ENCODE results near the gene NUP85.
"Not testable (repeated sequence)": the region's sequence is repeated elsewhere in the genome, so short reads cannot be mapped to it uniquely, and the experiment has no call there.

NUP85 gene, protein sequence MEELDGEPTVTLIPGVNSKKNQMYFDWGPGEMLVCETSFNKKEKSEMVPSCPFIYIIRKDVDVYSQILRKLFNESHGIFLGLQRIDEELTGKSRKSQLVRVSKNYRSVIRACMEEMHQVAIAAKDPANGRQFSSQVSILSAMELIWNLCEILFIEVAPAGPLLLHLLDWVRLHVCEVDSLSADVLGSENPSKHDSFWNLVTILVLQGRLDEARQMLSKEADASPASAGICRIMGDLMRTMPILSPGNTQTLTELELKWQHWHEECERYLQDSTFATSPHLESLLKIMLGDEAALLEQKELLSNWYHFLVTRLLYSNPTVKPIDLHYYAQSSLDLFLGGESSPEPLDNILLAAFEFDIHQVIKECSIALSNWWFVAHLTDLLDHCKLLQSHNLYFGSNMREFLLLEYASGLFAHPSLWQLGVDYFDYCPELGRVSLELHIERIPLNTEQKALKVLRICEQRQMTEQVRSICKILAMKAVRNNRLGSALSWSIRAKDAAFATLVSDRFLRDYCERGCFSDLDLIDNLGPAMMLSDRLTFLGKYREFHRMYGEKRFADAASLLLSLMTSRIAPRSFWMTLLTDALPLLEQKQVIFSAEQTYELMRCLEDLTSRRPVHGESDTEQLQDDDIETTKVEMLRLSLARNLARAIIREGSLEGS

GRCh38 chr17:75205037-75205792 is at the start of gene NUP85:
Gene NUP85 (plus strand): TSS chr17:75205679. CDS start chr17:75205762, 83 bp downstream.
- DNase-seq (ENCODE audit: low read depth, low spot score) = peak; percentile 77

GRCh38 chr17:75158480-75158879 is 47.0 kb upstream of the NUP85 start:
- DNase-seq (ENCODE audit: low read depth, low spot score) = not testable (repeated sequence)

- DNase-seq (ENCODE audit: low read depth, low spot score) = no peak
These were observed 46.1 kb upstream of the NUP85 start for GRCh38 chr17:75159196-75160031.

- DNase-seq (ENCODE audit: low read depth, low spot score) = no peak
These were observed 45.3 kb upstream of the NUP85 start for GRCh38 chr17:75160211-75160610.

- DNase-seq (ENCODE audit: low read depth, low spot score) = no peak
These were observed 42.4 kb upstream of the NUP85 start for GRCh38 chr17:75163074-75163473.

- DNase-seq (ENCODE audit: low read depth, low spot score) = not testable (repeated sequence)
These were observed 40.9 kb upstream of the NUP85 start for GRCh38 chr17:75164606-75165005.

- no peak for DNase-seq (ENCODE audit: low read depth, low spot score)
These were observed 36.5 kb upstream of the NUP85 start for GRCh38 chr17:75168998-75169397.

DNA sequence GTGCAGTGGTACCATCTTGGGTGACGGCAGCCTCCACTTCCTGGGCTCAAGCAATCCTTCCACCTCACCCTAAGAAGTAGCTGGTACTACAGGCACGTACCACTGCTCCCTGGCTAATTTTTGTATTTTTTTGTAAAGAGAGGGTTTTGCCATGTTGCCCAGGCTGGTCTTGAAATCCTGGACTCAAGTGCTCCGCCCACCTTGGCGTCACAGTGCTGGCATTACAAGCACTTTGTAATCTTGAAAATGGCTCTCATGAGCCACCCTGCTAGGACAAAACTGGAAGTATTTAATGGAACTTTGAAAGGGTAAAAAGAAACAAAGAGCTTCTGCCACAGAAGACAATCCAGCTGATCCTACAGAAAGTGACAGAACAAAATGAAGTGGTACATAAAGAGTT is 32.0 kb upstream of the NUP85 start:
- DNase-seq (ENCODE audit: low read depth, low spot score) = no peak

DNA sequence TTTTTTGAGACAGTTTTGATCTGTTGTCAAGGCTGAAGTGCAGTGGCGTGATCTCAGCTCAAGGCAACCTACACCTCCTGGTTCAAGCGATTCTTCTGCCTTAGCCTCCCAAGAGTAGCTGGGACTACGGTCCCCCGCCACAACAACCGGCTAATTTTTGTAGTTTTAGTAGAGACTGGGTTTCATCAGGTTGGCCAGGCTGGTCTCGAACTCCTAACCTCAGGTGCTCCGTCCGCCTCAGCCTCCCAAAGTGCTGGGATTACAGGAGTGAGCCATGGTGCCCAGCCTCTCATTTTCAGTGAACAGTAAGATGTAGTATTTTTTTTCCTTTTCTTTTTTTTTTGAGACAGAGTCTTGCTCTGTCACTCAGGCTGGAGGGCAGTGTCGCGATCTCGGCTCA is 30.5 kb upstream of the NUP85 start:
- no peak for DNase-seq (ENCODE audit: low read depth, low spot score)

- DNase-seq (ENCODE audit: low read depth, low spot score) = no peak
These were observed 28.9 kb upstream of the NUP85 start for GRCh38 chr17:75176625-75177024.

- no peak for DNase-seq (ENCODE audit: low read depth, low spot score)
These were observed 27.0 kb upstream of the NUP85 start for GRCh38 chr17:75178453-75178852.

- no peak for DNase-seq (ENCODE audit: low read depth, low spot score)
These were observed 24.4 kb upstream of the NUP85 start for GRCh38 chr17:75181110-75181509.

DNA sequence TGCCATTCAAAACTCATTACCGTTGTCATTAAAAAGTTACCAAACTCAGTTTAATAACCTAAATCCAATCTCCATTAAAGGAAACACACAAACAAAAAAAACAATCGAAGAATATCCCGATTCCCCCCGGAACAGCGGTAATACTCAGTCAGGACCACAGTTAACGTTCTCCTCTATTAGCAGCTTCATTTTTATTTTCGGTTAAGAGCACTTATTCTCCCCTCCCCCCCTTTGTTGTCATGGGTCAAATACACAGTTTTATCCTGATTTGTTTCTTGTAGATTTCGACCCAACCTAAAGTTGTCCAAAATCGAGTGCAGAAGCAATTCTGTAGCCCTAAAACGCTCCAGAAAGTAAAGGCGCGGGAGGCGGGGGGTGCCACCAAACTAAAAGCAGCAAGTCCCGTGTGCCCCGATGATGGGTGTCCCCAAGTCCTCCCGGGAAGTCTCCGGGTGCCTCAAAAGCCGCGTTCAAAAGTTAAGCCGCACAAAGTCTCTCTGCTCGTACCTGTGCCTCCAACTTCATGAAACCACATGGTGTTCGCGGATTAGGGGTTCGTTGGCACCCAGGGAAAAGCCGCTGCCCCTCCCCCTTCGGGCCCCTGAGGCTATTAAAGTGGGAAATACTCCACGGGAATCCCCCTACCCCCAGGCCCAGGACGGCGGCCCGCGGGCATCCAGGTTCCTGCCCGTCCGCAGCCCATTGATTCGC is 23.7 kb upstream of the NUP85 start:
- no peak for DNase-seq (ENCODE audit: low read depth, low spot score)

GRCh38 chr17:75182319-75182568 is 23.2 kb upstream of the NUP85 start:
- no peak for DNase-seq (ENCODE audit: low read depth, low spot score)

- peak; percentile 85 for DNase-seq (ENCODE audit: low read depth, low spot score)
These were observed 22.7 kb upstream of the NUP85 start, which contains the start of gene SUMO2 for GRCh38 chr17:75182569-75183436. Gene SUMO2 (minus strand): TSS chr17:75182959. CDS start chr17:75182834, 125 bp downstream.

- no peak for DNase-seq (ENCODE audit: low read depth, low spot score)
These were observed 21.2 kb upstream of the NUP85 start for GRCh38 chr17:75183999-75184884.

- DNase-seq (ENCODE audit: low read depth, low spot score) = no peak
These were observed 16.9 kb upstream of the NUP85 start for GRCh38 chr17:75188614-75189013.

DNA sequence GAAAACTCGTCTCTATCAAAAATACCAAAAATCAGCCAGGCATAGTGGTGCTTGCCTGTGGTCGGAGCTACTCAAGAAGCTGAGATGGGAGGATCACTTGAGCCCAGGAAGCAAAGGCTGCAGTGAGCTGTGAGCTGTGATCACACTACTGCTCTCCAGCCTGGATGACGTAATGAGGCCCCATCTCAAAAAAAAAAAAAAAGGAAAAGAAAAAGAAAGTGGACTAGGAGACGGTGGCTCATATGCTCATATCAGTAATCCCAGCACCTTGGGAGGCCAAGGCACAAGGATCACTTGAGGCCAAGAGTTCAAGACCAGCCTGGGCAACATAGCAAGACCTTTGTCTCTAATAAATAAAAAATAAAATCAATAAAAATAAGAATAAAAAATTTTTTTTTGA is 13.9 kb upstream of the NUP85 start:
- no peak for DNase-seq (ENCODE audit: low read depth, low spot score)

GRCh38 chr17:75194879-75195278 is 10.6 kb upstream of the NUP85 start:
- no peak for DNase-seq (ENCODE audit: low read depth, low spot score)

Data from brain pericyte (primary cell).